Hematopoietic multipotent progenitor cell treated with erythropoietin and hydrocortisone succinate and interleukin-3 and kit ligand, for 17 days (in vitro differentiated cells): ENCODE data around the gene ZNF853.
"Not testable (repeated sequence)": the region's sequence is repeated elsewhere in the genome, so short reads cannot be mapped to it uniquely, and the experiment has no call there.

ENCODE experiments used
- DNase-seq: peaks from one replicate; pipeline ENCODE4 v3.0.0-alpha.2; 2015; ENCODE audit warnings: low spot score

The ZNF853 gene

DNA sequence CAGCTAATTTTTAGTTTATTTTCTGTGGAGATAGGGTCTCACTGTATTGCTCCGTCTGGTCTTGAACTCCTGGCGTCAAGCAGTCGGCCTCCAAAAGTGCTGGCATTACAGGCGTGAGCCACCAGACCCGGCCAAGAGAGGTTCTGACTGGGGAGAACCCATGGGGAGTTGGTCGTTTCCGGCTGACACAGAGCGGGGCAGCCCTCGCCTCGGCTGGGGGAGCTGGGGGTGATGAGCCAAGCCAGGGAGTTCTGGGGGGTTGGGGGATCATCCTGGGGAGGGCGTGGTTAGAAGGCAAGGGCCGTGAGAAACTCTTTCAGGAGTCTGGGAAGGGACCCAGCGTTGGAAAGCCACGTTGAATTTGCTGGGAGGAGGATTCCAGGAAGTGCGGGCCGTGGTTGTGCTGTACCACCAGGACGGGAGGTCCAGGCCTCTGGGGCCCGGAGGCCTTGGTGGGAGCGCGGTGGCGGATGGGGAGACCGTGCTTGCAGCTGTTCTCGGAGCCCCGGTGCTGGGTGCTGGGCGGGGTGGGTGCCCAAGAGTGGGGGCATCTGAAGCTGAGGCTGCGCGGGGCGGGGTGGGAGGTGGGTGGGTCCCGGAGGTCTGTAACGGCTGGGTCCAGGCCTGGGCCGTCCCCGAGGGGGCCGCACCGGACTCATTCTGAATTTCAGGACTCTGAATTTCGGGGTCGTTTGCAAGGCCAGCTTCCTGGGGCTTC, 8.4 kb upstream of the ZNF853 start:
- no peak for DNase-seq

DNA sequence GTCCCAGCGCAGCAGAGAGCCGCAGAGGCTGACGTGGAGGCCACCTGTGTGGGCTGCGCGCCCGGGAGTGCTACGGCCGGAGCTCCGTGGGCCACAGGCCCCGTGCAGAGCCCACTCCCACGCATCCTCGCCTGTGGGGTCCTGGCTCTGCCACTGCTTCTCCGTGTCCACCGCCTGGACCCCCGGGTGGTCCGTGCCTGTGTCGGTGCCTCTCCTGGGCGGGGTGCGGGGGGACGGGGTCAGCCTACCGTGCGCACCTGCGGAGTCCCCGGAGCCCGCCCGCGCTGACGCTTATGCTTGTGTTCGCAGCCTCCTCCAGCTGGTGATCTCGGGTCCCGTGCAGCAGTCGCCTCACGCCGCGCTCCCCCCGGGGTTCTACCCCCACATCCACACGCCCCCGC, 7.8 kb upstream of the ZNF853 start:
- DNase-seq: no peak

DNA sequence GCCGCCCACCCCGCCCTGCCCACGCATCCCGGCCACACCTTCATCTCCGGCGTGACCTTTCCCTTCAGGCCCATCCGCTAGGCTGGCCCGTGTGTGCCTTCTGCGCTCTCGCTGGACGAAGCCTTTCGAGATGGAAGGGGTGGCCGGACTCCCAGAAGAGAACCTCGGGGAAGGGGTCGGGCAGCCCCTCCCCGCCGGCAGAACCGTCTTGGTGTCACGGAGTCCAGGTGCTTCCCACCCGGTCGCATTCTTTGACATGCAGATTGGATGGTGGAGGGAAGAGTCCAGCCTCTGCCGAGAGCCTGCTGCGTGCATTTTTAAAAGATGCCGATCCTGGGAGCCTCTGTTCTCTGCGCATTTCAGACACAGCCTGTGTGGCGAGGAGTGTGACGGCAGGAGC, 7.3 kb upstream of the ZNF853 start:
- DNase-seq: no peak

DNA sequence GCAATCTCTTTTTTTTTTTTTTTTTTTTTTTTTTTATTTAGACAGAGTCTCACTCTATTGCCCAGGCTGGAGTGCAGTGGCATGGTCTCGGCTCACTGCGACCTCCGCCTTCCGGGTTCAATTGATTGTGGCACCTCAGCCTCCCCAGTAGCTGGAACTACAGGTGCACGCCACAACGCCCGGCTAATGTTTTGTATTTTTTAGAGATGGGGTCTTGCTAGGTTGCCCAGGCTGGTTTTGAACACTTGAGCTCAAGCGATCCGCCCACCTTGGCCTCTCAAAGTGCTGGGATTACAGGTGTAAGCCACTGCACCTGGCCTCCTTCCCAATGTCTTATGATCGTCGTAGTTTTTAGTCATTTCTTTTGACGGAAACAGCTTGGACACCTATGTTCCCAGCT, 6.6 kb upstream of the ZNF853 start:
- DNase-seq: no peak

DNA sequence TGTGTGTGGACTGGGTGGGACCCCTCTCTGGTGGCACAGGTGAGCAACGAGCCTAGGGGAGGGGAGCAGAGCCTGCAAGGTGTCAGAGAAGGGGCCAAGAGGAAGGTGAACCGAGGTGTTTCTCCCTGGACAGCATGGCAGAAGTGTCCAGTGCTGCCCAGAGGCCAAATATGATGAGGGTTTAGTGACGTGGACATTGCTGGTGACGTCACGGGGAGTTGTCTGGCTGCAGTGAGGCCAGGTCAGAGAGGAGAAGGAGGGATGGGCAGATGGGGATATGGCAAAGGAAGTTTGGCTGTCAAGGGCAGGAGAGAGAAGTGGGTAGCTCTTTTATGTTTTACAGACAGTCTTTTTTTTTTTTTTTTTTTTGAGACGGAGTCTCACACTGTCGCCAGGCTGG, 2.6 kb upstream of the ZNF853 start:
- no peak for DNase-seq

DNA sequence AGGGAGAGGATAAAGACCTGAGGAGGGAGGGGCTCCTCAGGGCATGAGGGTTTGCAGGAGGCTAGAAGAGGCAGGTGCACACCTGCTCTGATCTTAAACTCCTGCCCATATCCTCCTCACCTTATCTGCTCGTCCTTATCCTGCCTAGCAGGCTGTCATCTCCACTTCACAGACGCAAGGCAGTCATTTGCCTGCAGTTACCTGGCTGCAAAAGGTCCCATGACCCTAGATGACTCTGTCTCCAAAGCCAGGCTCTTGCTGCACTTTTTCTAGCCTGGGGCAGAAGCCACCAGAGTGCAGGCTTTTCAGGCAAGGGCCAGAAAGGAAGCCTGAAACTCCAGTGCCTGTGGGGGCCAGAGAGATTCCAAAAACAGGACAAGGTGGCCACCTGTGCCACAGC, 1.7 kb upstream of the ZNF853 start:
- DNase-seq: no peak

DNA sequence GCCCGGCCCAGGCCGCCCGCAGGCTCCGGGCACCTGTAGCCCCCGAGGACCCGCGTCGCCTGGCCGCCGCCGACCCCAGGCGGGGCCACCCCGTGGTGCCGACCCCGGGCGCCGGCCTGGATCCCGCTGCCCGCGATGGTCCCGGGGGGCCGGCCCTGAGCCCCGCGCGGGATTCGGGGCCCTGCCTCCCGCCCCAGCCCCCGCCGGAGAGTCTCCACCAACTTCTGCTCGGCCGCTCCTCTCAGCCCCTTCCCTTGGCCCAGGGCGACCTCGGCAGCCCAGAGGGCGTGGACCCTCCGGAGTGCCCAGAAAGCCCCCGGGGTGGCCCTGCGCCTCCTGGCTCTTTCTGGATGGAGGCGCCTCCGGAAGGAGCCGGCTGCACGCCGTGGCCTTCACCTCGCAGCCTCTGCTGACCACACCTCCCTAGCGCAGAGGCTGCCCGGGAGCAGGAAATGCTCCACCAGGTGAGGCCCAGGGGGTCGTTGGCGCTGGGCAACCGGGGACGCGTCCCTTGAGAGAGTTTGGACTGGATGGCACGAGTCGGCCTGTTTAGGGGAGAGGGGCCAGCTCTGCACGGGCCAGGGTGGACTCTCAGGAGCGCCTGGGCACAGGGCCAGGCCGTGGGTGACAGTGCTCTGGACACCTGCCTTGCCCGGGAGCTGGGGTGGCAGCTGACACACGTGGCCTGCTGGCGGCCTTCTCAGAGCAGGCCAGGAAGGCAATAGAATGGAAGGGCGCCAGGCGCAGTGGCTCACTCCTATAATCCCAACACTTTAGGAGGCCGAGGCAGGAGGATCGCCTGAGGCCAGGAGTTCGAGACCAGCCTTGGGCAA, 529 bp downstream of the ZNF853 start:
- no peak for DNase-seq

DNA sequence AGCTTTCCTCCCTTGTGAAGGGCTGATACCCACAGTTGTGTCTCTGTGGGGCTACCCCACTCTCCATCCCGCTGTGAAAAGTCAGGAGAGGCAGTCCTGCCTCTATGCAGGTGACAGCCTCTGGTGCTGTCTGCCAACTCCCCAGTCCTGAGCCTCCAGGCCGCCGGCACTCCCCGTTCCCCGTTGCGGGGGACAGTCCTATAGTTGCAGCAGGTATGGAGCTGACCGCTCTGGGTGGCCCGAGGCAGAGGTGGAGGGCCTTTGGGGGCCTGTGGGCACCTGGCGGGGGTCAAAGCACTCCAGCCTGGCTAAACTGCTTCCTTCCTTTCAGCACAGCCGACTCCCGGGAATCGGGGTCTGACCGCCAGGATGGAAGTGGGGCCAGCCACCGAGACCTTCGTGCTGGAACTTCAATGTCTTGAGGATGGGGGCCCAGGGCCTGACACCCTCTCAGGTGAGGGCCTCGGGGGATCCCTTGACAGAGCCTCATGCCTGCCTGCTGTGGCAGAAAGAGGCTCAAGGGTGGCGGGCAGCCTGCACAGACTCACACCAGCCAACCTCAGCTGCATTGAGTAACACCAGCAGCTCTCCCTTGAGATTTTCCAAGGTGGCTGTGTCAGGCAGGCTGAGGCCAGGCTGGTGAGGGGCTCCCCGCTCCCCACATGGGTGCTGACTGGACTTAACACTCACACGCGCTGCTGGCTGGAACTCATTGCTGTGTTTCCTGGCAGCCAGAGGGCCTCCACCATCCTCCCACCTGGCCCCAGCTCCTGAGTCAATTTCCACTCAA, 1.6 kb downstream of the ZNF853 start:
- DNase-seq: no peak

DNA sequence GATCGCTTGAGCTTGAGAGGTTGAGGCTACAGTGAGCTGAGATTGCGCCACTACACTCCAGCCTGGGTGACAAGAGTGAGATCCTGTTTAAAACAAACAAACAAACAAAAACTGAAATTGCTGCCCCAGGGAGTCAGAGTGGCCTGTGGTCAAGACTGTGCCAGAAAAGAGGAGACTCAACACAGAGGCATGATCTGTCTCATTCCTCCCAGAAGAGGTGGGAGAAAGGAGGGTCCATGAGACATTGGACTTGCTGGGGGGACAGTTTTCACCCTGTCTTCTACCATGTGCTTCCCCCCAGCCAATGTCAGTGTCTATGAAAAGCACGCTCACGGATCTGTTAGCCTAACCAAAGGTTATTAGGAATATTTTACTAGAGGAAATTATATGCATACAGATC, 3.2 kb downstream of the ZNF853 start:
- no peak for DNase-seq

DNA sequence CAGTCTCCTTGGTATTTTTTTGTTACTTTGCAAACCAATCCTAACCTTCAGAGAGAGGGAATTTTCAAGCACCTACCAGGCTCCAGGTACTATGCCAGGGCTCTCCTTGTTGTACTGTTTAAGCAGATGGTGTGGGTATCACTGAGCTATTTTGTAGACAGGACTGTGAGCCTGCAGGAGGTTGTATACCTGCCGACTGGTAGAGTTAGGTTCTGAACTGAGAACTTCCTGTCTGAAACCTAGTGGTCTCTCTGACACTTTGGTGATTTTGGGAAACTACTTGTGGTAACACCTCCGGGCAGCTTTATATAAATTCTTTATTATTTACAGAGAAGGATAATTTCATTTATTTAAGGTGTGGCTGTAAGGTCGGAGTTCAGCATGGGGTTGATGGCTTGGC, 4.6 kb downstream of the ZNF853 start:
- no peak for DNase-seq

DNA sequence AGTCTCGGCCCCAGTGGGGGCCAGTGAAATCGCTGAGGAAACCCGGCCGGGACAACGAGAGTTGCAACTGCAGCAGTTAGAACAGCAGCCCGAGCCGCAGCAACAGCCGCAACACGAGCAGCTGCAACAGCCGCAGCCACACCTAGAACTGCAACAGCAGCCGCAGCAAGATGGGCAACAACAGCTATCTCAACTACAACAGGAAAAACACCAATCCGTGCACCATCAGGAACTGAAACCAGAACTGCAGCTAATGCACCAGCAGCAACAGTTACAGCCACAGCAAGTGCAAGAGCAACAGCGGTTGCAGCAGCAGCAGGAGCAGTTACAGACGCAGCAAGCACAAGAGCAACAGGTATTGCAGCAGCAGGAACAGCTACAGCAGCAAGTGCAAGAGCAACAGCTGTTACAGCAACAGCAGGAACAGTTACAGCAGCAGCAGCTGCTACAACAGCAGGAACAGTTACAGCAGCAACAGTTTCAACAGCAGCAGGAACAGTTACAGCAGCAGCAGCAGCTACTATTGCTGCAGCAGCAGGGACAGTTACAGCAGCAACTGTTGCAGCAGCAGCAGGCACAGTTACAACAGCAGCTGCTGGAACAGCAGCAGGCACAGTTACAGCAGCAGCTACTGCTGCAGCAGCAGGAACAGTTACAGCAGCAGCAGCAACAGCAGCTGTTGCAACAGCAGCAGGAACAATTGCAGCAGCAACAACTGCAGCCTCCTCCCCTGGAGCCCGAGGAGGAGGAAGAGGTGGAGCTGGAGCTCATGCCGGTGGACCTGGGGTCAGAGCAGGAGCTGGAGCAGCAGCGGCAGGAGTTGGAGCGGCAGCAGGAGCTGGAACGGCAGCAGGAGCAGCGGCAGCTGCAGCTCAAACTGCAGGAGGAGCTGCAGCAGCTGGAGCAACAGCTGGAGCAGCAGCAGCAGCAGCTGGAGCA, 6.1 kb downstream of the ZNF853 start:
- DNase-seq: no peak

DNA sequence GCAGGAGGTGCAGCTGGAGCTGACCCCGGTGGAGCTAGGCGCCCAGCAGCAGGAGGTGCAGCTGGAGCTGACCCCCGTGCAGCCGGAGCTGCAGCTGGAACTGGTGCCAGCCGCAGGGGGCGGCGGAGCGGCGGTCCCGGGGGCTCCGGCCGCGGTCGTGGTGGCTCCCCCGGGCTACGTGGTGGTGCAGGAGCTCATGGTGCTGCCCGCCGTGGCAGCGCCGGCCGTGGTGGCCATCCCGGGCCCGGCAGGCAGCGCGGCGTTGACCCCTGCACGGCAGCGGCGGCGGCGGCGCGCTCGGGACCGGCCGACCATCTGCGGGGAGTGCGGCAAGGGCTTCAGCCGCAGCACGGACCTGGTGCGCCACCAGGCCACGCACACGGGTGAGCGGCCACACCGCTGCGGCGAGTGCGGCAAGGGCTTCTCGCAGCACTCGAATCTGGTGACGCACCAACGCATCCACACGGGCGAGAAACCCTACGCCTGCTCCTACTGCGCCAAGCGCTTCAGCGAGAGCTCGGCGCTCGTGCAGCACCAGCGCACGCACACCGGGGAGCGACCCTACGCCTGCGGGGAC, 6.8 kb downstream of the ZNF853 start:
- no peak for DNase-seq

DNA sequence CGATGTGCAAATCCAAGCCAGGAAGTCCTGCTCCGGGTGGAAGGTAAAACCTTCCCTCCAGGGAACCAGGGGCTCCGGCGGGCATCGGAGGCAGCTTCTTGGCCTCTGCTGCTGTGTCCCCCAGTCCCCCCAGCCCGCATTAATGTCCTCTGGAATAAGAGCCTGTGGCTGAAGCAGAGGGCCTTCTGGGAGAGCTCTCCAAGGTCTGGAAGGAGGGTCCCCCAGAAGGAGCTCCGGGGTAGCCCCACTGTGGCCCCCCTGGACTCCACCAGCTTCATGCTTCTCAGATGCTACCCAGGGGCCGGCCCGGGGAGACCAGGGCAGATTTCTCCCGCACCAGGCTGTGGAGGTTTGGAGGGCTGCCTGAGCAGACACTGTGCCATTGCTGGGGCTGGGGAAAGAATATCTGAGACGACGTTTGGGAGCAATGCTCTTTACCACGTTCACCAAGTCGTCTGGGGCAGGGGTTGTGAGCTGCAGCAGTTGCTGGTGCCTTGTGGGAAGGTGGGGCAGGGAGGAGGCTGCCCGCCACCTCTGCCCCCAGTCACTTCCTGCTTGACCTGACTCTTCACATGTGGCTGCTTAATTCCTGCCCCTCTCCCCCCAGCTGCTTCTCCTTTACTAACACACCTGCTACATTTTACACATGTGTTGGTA, 8.3 kb downstream of the ZNF853 start:
- DNase-seq: no peak

DNA sequence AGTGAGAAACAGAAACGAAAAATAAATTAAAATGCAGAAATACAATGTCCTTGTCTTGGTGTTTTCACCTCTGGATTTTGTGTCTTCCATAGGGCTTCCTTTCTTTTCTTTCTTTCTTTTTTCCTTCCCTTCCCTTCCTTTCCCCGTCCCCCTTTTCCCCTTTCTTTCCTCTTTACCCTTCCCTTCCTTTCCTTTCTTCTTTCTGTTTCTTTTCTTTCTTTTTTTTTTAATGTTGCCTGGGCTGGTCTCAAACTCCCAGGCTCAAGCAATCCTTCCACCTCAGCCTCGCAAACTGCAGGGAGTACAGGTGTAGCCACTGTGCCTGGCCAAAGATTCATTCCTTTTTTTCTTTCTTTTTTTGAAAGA, 8.8 kb downstream of the ZNF853 start:
- DNase-seq: no peak

DNA sequence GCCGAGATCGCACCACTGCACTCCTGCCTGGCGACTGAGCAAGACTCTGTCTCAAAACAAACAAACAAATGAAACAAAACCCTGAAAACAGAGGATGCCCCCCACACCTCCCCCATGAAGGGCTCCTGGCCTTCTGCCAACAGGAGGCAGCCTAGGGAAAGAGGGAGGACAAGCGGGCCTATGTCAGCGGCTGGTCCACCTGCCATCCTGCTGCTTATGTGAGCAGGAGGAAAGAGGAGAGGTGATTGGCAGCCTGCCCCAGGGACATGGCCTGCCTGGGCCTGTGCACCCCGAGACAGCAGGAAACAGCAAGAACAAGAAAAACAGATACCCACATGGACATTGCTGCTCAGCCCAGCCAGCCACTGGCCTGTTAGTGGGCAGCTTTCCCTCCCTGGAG, 12.6 kb downstream of the ZNF853 start:
- DNase-seq: no peak

DNA sequence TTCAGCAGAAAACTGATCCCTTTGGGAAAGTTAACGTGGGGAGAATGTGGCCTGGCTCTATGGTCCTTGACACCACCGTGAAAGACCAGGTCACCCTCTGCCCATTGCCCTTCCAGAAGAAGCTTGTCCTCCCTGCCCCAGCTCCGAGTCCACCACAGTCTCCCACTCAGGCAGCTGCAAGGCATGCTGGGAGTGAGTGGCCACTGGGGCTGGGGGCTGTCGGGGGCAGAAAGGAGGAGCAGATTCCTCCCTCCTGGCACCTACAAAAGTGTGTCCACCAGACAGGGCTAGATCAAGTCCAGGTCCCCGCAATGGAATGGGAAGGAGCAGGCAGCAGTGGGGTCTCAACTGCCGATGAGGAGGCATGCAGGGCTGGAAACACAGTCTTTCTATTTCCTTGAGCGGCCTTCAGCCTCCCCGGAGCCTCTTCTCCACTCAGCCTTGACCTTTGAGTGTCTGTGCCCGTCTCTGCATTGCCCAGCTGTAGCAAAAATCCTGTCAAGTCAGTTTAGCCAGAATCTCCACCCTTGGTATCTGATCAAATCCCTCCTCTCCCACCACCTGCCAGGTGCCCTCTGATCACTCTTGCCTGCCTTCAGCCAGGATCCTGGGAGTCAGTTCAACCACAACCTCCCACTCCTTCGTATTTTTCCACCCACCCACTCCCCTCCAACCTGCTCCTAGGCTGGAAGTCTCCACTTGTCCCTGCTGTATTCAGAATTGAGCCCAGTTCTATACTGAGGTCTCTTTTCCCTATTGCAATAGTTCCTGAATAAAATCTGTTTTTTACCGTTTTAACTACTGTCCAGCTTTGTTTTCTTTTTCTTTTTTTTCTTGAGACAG, 14.8 kb downstream of the ZNF853 start:
- no peak for DNase-seq

DNA sequence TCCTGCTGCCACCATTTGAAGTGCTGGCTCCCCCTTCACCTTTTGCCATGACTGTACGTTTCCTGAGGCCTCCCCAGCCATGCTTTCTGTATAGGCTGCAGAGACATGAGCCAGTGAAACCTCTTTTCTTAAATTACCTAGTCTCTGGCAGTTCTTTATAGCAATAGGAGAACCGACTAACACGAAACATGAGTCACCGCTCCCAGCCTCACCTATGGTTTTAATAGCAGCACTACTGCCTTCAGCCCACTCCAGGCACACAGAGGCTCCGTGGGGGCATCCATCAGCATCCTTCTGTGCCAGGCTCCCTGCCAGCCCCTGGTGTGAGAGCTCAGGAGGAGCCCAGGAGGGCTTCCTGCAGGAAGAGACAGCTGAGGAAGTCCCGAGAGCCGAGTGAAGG, 16.2 kb downstream of the ZNF853 start:
- DNase-seq: no peak

DNA sequence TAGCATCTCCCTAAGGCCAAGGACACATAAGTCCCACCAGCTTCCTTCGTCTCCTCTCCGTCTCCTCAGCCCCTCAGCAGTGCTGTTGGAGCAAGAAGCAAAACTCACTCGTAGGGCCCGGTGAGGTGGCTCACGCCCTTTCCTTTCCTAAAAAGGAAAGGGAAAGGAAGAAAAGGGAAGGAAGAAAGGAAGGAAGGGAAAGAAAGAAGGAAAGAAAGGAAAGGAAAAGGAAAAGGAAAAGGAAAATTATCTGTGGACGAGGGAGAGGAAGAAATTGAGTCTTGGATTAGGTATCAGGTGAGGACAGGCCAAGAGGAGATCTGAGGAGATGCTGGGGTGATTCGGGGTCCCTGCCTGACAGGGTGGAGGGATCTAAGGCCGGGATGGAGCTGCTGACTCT, 18.6 kb downstream of the ZNF853 start:
- no peak for DNase-seq

DNA sequence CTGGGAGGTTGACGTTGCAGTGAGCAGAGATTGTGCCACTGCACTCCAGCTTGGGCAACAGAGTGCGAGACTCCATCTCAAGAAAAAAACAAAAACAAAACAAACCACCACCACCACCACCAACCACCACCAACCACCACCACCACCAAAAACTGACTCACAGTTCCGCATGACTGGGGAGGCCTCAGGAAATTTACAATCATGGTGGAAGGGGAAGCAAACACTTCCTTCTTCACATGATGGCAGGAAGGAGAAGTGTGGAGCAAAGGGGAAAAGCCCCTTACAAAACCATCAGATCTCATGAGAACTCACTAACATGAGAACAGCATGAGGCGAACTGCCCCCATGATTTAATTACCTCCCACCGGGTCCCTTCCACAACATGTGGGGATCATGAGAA, 19.6 kb downstream of the ZNF853 start:
- DNase-seq: not testable (repeated sequence)
